Stimulated activated CD8-positive, alpha-beta memory T cell treated with anti-CD3 and anti-CD28 coated beads, Interleukin-7, amount 100 ng/mL, for 24 hours (primary cell): ENCODE results near the gene PCSK4.
A peak's percentile ranks its signal among the peaks of the same experiment; 100 is the strongest.
"Not testable (repeated sequence)": the region's sequence is repeated elsewhere in the genome, so short reads cannot be mapped to it uniquely, and the experiment has no call there.

Experiments
- DNase-seq: peaks from one replicate; pipeline ENCODE4 v3.0.0-alpha.2; 2020; ENCODE audit warnings: low read depth

PCSK4 gene

DNA sequence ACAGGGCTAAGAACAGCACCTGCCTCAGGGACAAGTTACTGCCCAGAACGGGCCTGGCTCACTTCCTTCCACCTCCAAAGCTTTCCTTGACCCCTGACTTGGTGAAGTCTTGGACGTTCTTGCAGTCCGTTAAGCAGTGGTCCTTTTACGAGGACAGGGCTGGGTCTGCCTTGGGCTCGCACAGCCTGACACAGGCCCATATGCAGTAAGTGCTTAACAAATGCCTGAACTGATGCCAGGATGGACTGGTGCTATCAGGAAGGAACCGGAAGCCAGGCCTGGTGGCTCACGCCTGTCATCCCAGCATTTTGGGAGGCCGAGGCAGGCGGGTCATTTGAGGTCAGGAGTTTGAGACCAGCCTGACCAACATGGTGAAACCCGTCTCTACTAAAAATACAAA, 31.9 kb upstream of the PCSK4 start:
- no peak for DNase-seq

DNA sequence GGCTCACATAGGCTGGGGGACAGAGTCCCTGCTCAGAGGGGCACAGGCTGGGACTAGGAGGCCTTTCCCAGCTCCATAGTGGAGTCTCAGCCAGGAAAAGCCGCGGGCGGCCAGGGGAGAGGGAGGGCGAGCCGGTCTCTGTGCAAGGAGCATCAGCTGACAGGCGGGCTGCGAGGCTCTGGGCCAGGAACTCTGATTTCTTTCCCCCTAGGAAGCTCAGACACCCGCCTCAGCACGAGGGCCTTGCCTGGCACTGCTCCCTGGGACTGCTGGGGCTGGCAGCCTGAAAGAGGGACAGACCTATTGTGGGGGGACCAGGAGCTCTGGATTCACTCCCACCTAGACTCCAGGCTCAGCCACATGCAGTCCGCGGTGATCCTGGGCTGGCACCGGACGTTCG, 31.5 kb upstream of the PCSK4 start:
- DNase-seq: no peak

DNA sequence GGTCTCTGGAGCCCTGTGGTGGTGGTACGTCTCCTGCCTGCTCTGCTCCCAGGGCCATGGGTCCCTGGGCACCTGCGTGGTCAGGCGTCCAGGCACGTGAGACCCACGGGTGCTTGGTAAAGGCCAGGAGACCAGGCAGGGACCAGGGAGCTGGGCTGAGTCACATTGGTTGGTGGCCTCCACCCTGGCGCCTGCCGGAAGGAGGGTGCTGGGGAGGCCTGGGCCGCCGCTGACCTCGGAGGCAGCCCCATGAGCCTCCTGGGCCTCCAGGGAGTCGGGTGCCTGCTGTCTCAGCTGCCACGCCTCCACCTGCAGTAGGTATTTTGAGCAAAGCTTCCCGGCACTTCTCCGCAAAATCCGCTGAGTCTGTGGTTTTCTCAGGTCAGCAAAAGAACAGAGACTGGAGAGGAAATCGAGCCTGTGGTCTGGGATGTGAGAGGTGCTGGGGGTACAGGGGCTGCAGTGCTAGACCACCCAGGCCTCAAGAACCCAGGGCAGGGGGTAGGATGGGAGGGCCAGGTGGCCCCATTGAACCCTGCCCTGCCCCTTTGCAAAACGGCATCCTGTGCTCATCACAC, 30.1 kb upstream of the PCSK4 start:
- DNase-seq: no peak

DNA sequence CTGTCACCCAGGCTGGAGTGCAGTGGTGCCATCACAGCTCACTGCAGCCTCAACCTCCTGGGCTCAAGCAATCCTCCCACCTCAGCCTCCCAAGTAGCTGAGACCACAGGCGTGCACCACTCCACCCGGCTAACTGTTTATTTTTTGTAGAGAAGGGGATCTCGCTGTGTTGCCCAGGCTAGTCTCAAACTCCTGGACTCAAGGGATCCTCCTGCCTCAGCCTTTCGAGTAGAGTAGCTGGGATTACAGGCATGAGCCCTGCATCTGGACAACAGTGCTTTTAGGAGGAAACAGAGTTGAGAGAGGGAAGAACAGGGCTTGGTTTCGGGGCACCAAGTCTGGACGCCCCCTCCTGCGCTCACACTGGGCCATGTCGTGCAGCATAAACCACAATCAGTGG, 29.7 kb upstream of the PCSK4 start:
- not testable (repeated sequence) for DNase-seq

DNA sequence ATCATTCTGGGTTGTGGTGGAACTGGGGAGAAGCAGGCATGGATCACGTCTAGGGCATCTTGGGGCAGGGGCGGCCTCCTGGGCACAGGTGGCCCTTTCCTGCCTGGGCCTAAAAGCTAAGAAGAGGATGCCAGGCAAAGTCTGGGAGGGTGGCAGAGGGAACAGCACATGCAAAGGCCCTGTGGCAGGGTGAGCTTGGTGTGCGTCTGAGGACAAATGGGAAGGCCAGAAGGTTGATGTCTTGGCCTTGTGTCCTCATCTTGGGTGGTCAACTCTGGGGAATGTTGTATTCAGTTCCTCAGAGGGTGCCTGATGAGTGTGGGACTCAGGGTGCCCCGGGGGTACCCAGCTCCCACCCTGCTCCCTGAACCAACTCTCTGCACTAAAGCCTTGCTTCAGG, 28.3 kb upstream of the PCSK4 start:
- no peak for DNase-seq

DNA sequence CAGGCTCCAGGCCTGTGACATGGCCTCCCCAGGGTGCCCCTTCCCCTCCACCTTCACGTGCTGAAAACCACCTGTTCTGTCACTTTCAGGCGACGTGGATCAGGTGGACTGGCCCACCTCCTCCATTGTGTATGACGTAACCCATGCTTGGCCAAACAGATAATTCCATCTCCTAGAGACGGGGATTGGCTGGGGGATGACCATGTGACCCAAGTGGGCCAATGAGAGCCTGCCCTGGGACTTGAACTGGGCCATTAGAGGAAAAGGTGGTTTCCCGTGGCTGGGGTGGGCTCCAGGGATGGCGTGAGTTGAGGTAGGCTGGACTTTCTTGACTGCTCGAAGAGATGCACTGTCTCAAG, 26.2 kb upstream of the PCSK4 start:
- no peak for DNase-seq

DNA sequence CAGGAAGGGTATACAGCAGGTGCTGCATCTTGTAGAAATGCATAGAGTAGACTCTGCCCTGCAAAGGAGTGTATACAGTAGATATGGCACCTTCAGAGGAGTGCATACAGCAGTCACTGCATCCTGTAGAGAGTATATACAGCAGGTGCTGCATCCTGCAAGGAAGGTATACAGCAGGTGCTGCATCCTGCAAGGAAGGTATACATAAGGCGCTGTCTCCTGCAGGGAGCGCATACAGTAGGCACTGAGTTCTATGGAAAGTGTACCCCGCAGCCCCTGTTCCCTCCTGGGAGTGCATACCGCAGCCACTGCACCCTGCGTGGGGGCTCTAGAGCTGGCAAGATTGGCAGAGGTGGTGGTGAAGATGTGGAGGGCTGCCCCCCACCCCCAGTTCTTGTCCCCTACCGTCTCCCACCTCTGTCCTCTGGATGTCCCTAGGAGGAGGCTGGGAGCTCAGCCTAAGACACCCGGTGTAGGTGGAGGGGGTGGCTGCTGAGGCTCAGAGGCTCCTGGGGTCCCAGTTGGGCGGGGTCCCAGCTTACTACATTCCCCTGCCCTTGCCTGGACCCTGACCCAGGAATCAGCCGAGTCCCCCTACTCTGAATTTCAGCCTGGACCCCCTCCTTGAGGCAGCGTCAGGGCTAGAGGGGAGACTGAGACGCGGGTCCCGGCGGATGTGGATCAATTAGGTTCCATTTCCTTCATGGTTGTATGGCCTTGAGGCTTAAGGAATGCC, 25.0 kb upstream of the PCSK4 start:
- no peak for DNase-seq

DNA sequence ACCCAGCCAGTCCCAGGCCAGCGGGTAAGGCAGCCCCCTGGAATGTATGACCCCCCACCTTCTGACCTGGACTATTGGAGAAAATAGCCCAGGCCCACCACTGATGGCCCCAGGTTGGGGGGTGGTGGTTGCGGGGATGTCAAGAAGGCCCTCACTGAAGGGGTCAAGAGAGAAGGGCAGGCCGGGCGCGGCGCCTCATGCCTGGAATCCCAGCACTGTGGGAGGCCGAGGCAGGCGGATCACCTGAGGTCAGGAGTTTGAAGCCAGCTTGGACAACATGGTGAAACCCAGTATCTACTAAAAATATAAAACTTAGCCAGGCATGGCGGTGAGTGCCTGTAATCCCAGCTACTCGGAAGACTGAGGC, 24.1 kb upstream of the PCSK4 start:
- no peak for DNase-seq

DNA sequence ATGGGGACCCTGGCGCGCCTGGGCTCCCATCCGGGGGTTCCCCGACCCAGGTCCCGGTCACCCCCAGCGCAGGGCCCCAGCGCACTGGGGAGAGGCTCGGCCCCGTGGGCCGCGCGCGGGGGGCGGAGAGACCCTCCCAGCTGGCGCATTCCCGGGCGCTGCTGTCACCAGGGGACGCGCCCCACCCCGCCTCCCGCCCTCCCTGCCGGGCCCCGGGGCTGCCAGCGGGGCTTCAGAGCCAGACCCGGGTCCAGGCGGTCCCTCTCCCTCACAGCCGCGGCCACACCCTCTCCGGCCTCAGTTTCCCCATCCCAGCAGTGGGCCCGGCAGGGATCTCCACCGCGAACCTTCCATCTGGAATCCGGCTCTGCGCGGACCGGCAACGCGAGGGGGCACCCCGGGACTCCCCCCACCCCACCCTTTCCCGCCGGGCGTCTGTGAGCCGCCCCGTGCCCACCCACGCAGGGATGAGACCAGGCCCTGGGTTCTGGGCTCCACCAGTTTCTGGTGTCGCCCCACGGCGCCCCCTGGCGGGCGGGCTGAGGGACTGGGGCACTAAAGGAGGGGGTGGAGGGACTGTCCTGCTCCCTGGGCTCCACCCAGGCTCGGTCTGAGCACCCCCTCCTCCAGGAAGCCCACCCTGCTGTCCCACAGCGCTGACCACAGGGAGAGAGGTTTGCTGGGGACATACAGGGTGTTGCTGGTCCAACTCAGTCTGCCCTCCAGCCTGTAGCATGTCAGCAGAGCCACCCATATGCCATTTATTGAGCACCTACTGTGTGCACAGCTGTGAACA, 23.5 kb upstream of the PCSK4 start:
- DNase-seq: peak; percentile 44

DNA sequence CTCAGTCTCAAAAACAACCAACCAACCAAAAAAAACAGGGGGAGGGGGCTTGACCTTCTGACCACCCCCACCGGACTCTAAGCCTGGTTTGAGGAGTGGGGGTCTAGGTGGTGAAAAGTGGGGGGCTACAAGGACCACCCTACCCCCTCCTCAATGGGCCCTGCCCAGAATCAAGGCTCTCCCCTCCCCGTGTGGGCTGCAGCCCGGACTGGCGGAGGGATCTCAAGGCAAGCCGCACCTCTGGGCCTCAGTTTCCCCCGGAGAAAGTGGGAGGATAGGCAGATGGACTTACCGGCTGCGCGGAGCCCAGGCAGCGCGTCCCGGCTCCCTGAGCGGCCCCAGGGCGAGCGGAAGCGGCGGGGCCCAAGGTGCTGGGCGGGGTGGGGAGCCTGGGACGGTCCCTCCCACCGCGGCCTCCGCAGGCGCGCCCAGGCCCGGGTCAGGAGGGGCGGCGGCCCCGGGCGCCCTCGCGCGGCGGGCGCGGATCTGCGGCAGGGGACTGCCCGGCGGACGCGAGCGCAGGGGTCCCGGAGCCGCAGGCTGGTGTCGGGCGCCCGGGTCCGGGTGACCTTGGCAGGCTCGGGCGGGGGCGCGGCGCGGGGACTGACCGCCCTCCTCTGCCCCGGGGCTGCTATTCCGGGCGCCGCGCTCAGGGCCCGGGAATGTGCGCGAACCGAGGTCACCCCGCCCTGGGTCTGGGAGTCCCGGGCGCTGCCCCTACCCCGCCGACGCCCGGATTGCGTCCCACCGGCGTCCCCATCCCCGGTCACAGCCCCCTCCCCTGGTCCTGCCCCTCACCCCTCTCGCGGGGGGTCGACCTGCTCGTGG, 22.7 kb upstream of the PCSK4 start, which contains the start of gene ADAMTSL5:
ADAMTSL5 (minus strand) TSS at position 349 of the 828 bp plus-strand sequence. CDS start 2,076 bp downstream, outside the sequence.
- DNase-seq: peak; percentile 35

DNA sequence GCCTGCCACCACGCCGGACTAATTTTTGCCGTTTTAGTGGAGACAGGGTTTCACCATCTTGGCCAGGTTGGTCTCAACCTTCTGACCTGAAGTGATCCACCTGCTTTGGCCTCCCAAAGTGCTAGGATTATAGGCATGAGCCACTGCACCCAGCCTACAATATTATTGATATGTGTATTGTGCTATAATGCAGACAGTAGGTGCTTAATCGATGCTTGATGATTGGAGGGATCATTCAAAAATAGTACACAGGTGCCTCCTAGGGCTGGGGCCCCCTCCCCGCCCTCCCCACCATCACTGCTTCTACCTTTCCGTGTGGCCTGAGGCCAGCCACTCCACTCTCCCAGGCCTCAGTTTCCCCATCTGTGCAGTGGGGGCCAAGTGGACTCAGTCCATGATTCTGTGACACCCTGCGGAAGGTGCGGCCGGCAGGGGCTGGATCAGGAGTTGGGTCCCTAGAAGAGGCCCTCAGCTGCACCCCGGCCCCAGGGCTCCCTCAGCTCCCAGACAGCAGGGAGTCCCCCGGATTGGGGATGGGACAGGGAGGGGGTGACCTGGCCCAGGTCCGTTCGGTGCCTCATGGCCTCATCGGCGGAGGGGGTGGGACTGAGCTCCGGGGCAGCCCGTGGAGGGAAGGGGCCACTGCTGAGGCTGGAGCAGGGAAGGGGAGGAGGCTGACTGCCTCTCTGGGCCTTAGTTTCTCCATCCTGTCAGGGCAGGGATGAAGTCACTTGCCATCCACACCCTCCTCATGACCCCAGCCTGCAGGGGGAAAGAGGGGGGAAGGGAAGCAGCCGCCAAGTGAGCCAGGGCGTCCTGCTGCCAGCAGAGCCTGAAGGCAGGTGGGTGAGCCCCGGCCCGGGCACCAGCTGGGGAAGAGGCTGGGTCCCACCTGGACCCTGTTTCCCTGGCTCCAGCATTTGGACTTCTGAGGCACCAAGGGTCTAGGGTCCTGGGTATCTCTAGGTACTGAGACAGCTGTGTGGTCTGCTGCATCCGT, 21.5 kb upstream of the PCSK4 start:
- no peak for DNase-seq

DNA sequence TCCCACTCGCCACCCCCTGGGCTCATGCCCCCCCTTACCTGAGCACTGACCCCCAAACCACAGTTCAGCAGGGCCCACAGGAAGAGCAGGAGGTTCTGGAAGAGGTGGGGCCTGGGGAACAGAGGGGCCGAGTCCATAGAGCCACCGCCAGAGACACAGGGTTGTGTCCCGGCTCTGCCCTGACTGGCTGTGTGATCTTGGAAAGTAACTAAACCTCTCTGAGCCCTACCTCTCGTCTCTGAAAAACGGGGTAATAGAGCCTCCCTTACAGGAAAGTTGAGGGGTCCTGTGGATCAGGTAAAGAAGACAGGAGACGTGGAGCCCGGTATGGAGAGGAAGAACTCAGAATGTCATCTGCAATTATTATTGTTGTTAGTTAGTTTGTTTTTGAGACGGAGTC, 20.7 kb upstream of the PCSK4 start:
- DNase-seq: no peak

DNA sequence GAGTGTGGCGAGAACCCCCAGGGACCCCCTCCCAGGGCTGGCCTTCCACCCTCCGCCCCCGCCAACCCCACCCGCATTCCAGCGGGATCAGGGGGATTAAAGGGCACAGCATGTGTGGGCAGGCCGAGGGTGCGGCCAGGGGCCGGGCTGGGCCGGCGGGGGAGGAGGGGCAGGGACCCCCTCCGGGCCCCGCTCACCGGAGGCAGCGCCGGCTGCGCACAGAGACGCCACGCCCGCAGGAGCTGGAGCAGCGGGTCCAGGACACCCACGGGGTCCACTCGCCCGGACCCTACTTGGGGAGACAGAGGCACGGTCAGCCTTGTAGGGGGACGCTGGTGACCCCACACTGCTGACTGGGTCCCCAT, 20.3 kb upstream of the PCSK4 start:
- DNase-seq: no peak

DNA sequence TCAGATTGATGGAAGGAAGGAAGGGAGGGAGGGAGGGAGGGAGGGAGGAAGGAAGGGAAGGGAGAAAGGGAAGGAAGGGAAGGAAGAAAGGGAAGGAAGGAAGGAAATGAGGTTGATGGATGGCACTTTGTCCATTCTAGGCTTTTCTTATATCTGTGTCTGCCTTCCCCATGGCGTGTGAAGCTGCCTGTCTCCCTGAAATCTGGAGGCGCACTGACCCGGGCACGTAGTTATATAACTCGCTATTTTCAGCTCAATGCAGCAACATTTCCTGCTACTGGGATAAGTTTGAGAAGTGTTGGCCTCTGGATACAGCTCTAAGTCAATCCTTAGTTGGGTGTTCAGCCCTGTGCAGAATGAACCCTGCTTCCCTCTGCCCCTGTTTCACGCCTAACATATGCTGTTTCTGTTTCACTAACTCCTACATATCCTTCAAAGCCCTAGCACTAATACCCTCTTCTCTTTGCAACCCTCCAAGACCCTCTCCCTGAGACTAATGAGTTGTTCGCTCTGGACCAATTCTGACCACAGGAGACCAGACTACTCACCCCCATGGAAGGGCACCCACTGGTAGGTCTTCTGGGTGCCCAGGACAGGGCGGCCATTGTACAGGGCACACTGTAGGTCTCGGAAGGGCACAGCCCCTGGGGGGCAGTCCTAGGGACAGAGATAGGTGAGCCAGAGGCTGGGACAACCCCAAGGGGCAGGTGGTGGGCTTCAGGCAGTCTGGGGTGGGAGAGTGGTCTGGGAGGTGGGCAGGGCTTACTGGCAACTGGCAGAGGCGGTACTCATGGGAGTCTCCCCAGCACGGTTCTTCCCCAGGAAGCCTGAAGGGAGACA, 19.7 kb upstream of the PCSK4 start:
- no peak for DNase-seq

DNA sequence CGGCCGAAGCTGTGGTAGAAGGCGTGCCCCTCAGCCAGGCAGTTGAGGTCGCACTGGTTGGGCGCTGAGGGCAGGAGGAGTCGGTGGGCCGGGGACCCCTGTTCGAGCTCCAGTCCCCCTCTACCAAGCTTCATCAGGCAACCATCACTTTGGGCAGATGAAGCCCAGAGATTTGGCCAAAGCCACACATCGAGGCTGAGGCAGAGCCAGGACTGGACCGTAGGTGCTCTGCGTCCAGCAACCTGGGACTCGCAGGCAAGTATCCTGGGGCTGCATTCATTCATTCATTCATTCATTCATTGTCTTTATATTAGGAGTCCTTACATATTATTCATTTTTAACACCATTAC, 18.3 kb upstream of the PCSK4 start:
- no peak for DNase-seq

DNA sequence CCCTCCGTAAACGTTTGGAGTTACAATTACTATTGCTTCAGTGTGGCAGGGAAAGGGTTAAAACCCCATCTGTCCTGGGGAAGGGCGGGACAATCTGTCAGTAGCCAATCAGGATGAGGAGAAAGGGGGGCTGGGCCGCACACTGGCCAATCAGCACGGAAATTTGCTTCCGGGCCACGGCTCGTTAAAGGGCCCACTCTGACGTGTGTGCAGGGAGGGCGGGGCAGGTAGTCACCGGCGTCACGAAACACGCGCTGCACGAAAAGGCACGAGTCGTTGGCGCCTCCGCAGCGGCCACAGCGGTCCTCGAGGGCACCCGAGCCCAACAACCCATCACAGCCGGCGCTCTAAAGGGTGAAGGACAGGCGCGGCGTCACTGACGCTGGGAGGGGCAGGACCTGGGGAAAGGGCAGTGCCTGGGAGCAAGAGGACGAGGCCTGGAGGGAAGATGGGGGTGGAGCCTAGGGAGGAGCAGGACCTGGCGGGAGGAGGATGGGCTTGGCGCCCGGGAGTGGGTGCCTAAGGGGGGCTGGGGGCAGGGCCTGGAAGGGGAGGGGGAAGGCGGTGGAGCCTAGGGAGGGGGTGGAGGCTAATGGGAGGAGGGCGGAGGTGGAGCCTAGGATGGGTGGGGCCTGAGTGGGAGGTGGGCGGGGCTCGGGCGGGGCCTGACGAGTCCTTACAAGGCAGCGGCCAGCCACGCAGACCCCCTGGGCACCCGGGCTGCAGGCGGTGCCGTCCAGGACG, 17.8 kb upstream of the PCSK4 start:
- DNase-seq: peak; percentile 79

DNA sequence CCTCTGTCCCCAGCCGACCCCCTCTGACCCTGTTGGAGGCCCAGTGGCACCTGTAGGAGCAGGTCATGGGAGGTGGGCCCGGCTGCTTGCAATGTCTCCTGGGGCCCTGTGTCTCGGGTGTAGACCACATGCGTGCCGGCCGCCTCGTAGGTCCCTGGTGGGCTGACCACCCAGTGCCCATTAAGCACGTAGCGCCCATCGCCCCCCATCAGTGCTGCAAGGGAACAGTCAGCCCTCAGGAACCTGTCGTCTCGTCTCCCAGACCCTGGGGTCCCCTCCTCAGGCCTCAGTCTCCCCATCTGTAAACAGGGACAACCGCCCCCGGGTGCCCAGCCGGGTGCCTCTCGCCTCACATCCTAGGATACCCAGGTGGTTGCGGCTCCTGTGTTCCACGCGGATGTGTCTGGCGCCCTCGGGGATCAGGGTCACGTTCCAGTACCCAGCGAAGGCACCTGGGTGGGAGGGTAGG, 17.1 kb upstream of the PCSK4 start:
- DNase-seq: no peak

DNA sequence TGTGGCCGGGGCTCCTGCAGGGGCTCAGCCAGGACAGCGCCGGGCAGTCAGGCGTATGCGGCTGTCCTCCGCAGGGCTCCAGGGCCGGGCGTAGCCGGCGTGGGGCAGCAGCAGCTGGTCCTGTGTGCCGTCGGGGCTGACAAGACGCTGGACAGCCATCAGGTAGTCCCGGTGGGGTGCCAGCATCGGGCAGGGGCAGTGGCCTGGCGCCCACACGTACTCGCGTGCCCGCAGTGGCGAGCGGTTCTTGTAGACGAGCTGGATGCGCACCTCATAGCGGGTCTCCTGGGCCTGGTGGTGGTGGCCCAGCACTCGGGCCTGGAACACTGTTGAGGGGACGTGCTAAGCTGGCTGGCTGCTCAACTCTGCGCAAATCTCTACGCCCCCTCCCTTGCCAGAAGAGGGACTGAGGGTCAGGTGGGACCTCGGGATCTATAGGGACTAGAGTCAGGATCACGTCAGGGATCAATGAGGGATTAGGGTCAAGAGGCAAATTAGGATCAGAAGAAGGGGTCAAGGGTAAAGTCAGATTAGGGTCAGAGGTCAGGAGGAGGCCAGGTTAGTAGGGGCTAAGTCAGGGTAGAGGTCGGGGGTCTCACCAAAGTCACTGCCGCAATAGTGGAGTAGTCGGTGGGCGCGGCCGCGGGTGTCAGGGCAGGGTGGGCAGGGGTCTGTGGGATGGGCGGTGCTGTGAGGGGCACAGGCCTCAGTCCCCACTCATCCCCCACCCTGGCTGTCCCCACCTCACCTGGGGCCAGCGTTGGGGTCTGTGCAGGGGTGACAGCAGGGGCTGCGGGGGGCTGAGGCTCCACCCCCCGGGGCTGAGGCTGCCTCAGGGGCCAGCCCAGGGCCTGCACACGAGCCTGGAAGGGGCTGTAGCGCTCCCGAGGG, 16.1 kb upstream of the PCSK4 start:
- DNase-seq: no peak

DNA sequence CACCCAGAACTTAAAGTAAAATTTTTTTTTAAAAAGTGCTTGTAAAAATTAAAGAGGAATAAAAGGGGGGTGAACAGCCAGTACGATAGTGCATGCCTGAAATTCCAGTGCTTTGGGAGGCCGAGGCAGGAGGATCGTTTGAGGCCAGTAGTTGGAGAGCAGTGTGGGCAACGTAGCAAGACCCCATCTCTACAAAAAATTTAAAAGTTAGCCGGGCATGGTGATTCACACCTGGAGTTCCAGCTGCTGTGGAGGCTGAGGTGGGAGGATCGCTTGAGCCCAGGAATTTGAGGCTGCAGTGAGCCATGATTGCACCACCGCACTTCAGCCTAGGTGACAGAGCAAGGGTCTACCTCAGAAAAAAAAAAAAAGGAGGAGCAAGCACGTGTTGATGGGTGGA, 14.9 kb upstream of the PCSK4 start:
- DNase-seq: no peak
